Activated naive CD8-positive, alpha-beta T cell treated with anti-CD3 and anti-CD28 coated beads for 36 hours (primary cell): ENCODE results near the gene EDAR. TPM values are rescaled to one million over a fixed set of nuclear protein-coding genes. Genes with fewer than 3 reads are reported as not detected.

ENCODE experiments used
- DNase-seq: peaks from one replicate; pipeline ENCODE4 v3.0.0; 2021
- H3K27ac Mint-ChIP-seq: one replicate; pipeline ENCODE4 v1.8.0; 2022; ENCODE audit warnings: mild to moderate bottlenecking, moderate library complexity, mixed read lengths
- H3K27me3 Mint-ChIP-seq: one replicate; pipeline ENCODE4 v1.8.0; 2022; ENCODE audit warnings: mild to moderate bottlenecking, mixed read lengths
- H3K36me3 Mint-ChIP-seq: one replicate; pipeline ENCODE4 v1.8.0; 2021; ENCODE audit warnings: mild to moderate bottlenecking, mixed read lengths
- H3K4me1 Mint-ChIP-seq: one replicate; pipeline ENCODE4 v1.8.0; 2021; ENCODE audit warnings: mixed read lengths
- H3K4me3 Mint-ChIP-seq: one replicate; pipeline ENCODE4 v1.8.0; 2022; ENCODE audit warnings: mild to moderate bottlenecking, moderate library complexity, mixed read lengths
- H3K9me3 Mint-ChIP-seq: one replicate; pipeline ENCODE4 v1.8.0; 2022; ENCODE audit warnings: mixed read lengths
- total RNA-seq, 2 experiments: library from RNA; stranded (reverse); gene quantifications; one replicate each; pipeline ENCODE4 v1.2.3, GENCODE V29; 2021

EDAR gene
- total RNA-seq, 2 experiments from 2014 or later = 0.16 to 0.21 TPM

- Mint-ChIP-seq H3K4me1 (no peaks in the 10 kb centered on the region), H3K9me3 (no peaks in the 10 kb centered on the region), H3K27me3 (no peaks in the 10 kb centered on the region), H3K27ac (no peak overlapping the region), H3K4me3 (no peak overlapping the region), H3K36me3 (peaks cover 6% of the 10 kb centered on the region)
- DNase-seq = no peak
Observed at GRCh38 chr2:108907822-108908712, 81.0 kb downstream of the EDAR start.

GRCh38 chr2:108906403-108907077 lies 82.5 kb downstream of the EDAR start:
- H3K4me1 Mint-ChIP-seq = no peaks in the 10 kb centered on the region
- H3K27ac Mint-ChIP-seq = no peak overlapping the region
- no peaks in the 10 kb centered on the region for H3K9me3 Mint-ChIP-seq
- no peaks in the 10 kb centered on the region for H3K27me3 Mint-ChIP-seq
- no peak for DNase-seq
- no peak overlapping the region for H3K4me3 Mint-ChIP-seq
- peaks cover 12% of the 10 kb centered on the region for H3K36me3 Mint-ChIP-seq

- Mint-ChIP-seq H3K4me1 (no peaks in the 10 kb centered on the region), H3K9me3 (peaks cover 5% of the 10 kb centered on the region), H3K27me3 (no peaks in the 10 kb centered on the region), H3K36me3 (peaks cover 18% of the 10 kb centered on the region), H3K4me3 (no peak overlapping the region), H3K27ac (no peak overlapping the region)
- no peak for DNase-seq
Observed at GRCh38 chr2:108905906-108906305, 83.1 kb downstream of the EDAR start.

- Mint-ChIP-seq H3K27ac (no peak overlapping the region), H3K4me3 (no peak overlapping the region), H3K9me3 (peaks cover 10% of the 10 kb centered on the region), H3K36me3 (peaks cover 24% of the 10 kb centered on the region), H3K4me1 (no peaks in the 10 kb centered on the region), H3K27me3 (no peaks in the 10 kb centered on the region)
- DNase-seq = no peak
Observed at GRCh38 chr2:108905176-108905575, 83.8 kb downstream of the EDAR start.

GRCh38 chr2:108904680-108905079 lies 84.3 kb downstream of the EDAR start:
- Mint-ChIP-seq H3K9me3 (peaks cover 10% of the 10 kb centered on the region), H3K4me3 (no peak overlapping the region), H3K36me3 (peaks cover 27% of the 10 kb centered on the region), H3K4me1 (no peaks in the 10 kb centered on the region), H3K27ac (no peak overlapping the region), H3K27me3 (no peaks in the 10 kb centered on the region)
- DNase-seq = no peak

- H3K27me3 Mint-ChIP-seq = no peaks in the 10 kb centered on the region
- peaks cover 14% of the 10 kb centered on the region for H3K9me3 Mint-ChIP-seq
- H3K4me1 Mint-ChIP-seq = peaks cover 10% of the 10 kb centered on the region
- H3K27ac Mint-ChIP-seq = peak overlapping the region; percentile 68
- H3K4me3 Mint-ChIP-seq = no peak overlapping the region
- H3K36me3 Mint-ChIP-seq = peaks cover 61% of the 10 kb centered on the region
- no peak for DNase-seq
Observed at GRCh38 chr2:108898315-108899082, 90.5 kb downstream of the EDAR start.

- H3K36me3 Mint-ChIP-seq = peaks cover 70% of the 10 kb centered on the region
- no peak for DNase-seq
- no peak overlapping the region for H3K27ac Mint-ChIP-seq
- no peaks in the 10 kb centered on the region for H3K27me3 Mint-ChIP-seq
- H3K4me3 Mint-ChIP-seq = no peak overlapping the region
- peaks cover 21% of the 10 kb centered on the region for H3K9me3 Mint-ChIP-seq
- H3K4me1 Mint-ChIP-seq = peaks cover 10% of the 10 kb centered on the region
Observed at GRCh38 chr2:108896741-108897140, 92.3 kb downstream of the EDAR start.

- Mint-ChIP-seq H3K27ac (no peak overlapping the region), H3K9me3 (peaks cover 21% of the 10 kb centered on the region), H3K4me1 (peaks cover 10% of the 10 kb centered on the region), H3K36me3 (peaks cover 64% of the 10 kb centered on the region), H3K27me3 (no peaks in the 10 kb centered on the region), H3K4me3 (no peak overlapping the region)
- DNase-seq = no peak
Observed at GRCh38 chr2:108895188-108895587, 93.8 kb downstream of the EDAR start.

- Mint-ChIP-seq H3K27ac (no peak overlapping the region), H3K9me3 (peaks cover 23% of the 10 kb centered on the region), H3K36me3 (peaks cover 64% of the 10 kb centered on the region), H3K4me1 (peaks cover 10% of the 10 kb centered on the region), H3K4me3 (no peak overlapping the region), H3K27me3 (no peaks in the 10 kb centered on the region)
- DNase-seq = no peak
Observed at GRCh38 chr2:108894766-108895165, 94.3 kb downstream of the EDAR start.

GRCh38 chr2:108893277-108893676 lies 95.7 kb downstream of the EDAR start:
- Mint-ChIP-seq H3K9me3 (peaks cover 34% of the 10 kb centered on the region), H3K27ac (no peak overlapping the region), H3K4me1 (peaks cover 7% of the 10 kb centered on the region)

GRCh38 chr2:108889907-108890306 lies 99.1 kb downstream of the EDAR start:
- H3K4me3 Mint-ChIP-seq = no peak overlapping the region
- no peaks in the 10 kb centered on the region for H3K27me3 Mint-ChIP-seq
- H3K27ac Mint-ChIP-seq = no peak overlapping the region
- H3K9me3 Mint-ChIP-seq = peaks cover 42% of the 10 kb centered on the region
- no peaks in the 10 kb centered on the region for H3K4me1 Mint-ChIP-seq
- no peak for DNase-seq
- H3K36me3 Mint-ChIP-seq = peaks cover 49% of the 10 kb centered on the region

More at GRCh38 chr2:108893277-108893676, 95.7 kb downstream of the EDAR start:
- no peak for DNase-seq
- H3K36me3 Mint-ChIP-seq = peaks cover 61% of the 10 kb centered on the region
- H3K4me3 Mint-ChIP-seq = no peak overlapping the region
- H3K27me3 Mint-ChIP-seq = no peaks in the 10 kb centered on the region

GRCh38 chr2:108884619-108885018 lies 104.4 kb downstream of the EDAR start:
- no peaks in the 10 kb centered on the region for H3K4me1 Mint-ChIP-seq
- H3K27ac Mint-ChIP-seq = no peak overlapping the region
- H3K9me3 Mint-ChIP-seq = peaks cover 29% of the 10 kb centered on the region

GRCh38 chr2:108878276-108878675 lies 110.7 kb downstream of the EDAR start:
- no peak overlapping the region for H3K4me3 Mint-ChIP-seq
- DNase-seq = no peak
- no peaks in the 10 kb centered on the region for H3K4me1 Mint-ChIP-seq
- H3K27ac Mint-ChIP-seq = no peak overlapping the region
- H3K36me3 Mint-ChIP-seq = peaks cover 30% of the 10 kb centered on the region
- H3K27me3 Mint-ChIP-seq = no peaks in the 10 kb centered on the region
- peaks cover 15% of the 10 kb centered on the region for H3K9me3 Mint-ChIP-seq

More at GRCh38 chr2:108884619-108885018, 104.4 kb downstream of the EDAR start:
- no peaks in the 10 kb centered on the region for H3K27me3 Mint-ChIP-seq
- H3K4me3 Mint-ChIP-seq = no peak overlapping the region
- no peak for DNase-seq
- peaks cover 17% of the 10 kb centered on the region for H3K36me3 Mint-ChIP-seq

- H3K9me3 Mint-ChIP-seq = peaks cover 11% of the 10 kb centered on the region
- no peak for DNase-seq
- no peak overlapping the region for H3K27ac Mint-ChIP-seq
- H3K4me1 Mint-ChIP-seq = no peaks in the 10 kb centered on the region
- H3K4me3 Mint-ChIP-seq = no peak overlapping the region
- peaks cover 30% of the 10 kb centered on the region for H3K36me3 Mint-ChIP-seq
- no peaks in the 10 kb centered on the region for H3K27me3 Mint-ChIP-seq
Observed at GRCh38 chr2:108877506-108877905, 111.5 kb downstream of the EDAR start.

GRCh38 chr2:108870069-108870644 lies 118.9 kb downstream of the EDAR start:
- DNase-seq = no peak

More at GRCh38 chr2:108870069-108870644, 118.9 kb downstream of the EDAR start:
- Mint-ChIP-seq H3K4me3 (no peak overlapping the region), H3K9me3 (peaks cover 17% of the 10 kb centered on the region), H3K27ac (no peak overlapping the region), H3K4me1 (no peaks in the 10 kb centered on the region), H3K27me3 (no peaks in the 10 kb centered on the region), H3K36me3 (peaks cover 55% of the 10 kb centered on the region)
